GM12878 (cell line): ENCODE measurements around the gene RAPGEF4. TPM values are rescaled to one million over a fixed set of nuclear protein-coding genes. Genes with fewer than 3 reads are reported as not detected.

Experiments
- ATAC-seq: fragments of 200-7000 bp; cut with Tn5 transposase; 3 replicates; pipeline ENCODE4 v1.9.1; 2020; ENCODE audit warnings: mild to moderate bottlenecking, moderate library complexity
- BruUV-seq: library from RNA; stranded (reverse); fragments of 400-500 nt; replicated peaks from 2 replicates; lab custom pipeline; 2021; lab: Mats Ljungman, UMichigan
- CTCF ChIA-PET: fragments of 300-600 bp; sonication (Branson Sonifier 250); formaldehyde crosslinking; extraction: SDS; loops from one replicate; lab custom pipeline; 2021; ENCODE audit warnings: inconsistent platforms; lab: Yijun Ruan, JAX
- POLR2A ChIA-PET: fragments of 350-600 bp; formaldehyde crosslinking; extraction: SDS; loops from one replicate; lab custom pipeline; 2021; ENCODE audit warnings: inconsistent platforms; lab: Charles Lee
- RAD21 ChIA-PET: fragments of 300-600 bp; sonication (Branson Sonifier 250); formaldehyde crosslinking; loops from one replicate; lab custom pipeline; 2023; ENCODE audit warnings: antibody characterized with exemption; ENCODE audit not compliant: unreplicated experiment; lab: Charles Lee
- SMC1A ChIA-PET: fragments of 300-600 bp; sonication (Branson Sonifier 250); formaldehyde crosslinking; loops from one replicate; lab custom pipeline; 2023; ENCODE audit not compliant: unreplicated experiment, uncharacterized antibody; lab: Charles Lee
- DNase-seq: peaks from one replicate; pipeline ENCODE4 v3.0.0-alpha.2; 2011; ENCODE audit warnings: low read depth, low spot score
- FAIRE-seq: peaks from 3 replicates; lab custom pipeline; 2011; peaks lifted over from hg19 to GRCh38; lab: Jason Lieb, UNC
- H2AFZ ChIP-seq: 2 replicates; pipeline ENCODE4 v1.6.0; 2011; ENCODE audit warnings: low read depth, low read length, control low read depth; ENCODE audit not compliant: control insufficient read depth
- H3K27ac ChIP-seq: 2 replicates; pipeline ENCODE4 v1.5.1; 2011; ENCODE audit warnings: control low read depth; ENCODE audit not compliant: control insufficient read depth, insufficient read depth
- H3K27me3 ChIP-seq, 2 experiments: replicated peaks in 1 of 2; 2 replicates each; pipeline versions ENCODE4 v1.6.0 to v1.6.1; 2011; ENCODE audit warnings: low read length in 1 of 2; ENCODE audit not compliant: control insufficient read depth in 2 of 2, insufficient read depth in 2 of 2
- H3K36me3 ChIP-seq, 2 experiments: 2 replicates each; pipeline ENCODE4 v1.5.1; 2011; ENCODE audit warnings: low read length in 1 of 2; ENCODE audit not compliant: control insufficient read depth in 2 of 2, insufficient read depth in 2 of 2
- H3K4me1 ChIP-seq: 2 replicates; pipeline ENCODE4 v1.6.1; 2011; ENCODE audit warnings: mild to moderate bottlenecking, low read length, moderate library complexity, mixed read lengths; ENCODE audit not compliant: control insufficient read depth, insufficient read depth
- H3K4me2 ChIP-seq: 2 replicates; pipeline ENCODE4 v1.6.0; 2011; ENCODE audit warnings: control low read depth; ENCODE audit not compliant: control insufficient read depth, insufficient read depth
- H3K4me3 ChIP-seq: fragments of 200-600 bp; sonication (generic); 2 replicates; pipeline ENCODE4 v1.5.1; 2016
- H3K79me2 ChIP-seq: 2 replicates; pipeline ENCODE4 v1.6.0; 2011; ENCODE audit warnings: low read length; ENCODE audit not compliant: control insufficient read depth, insufficient read depth
- H3K9ac ChIP-seq: 2 replicates; pipeline ENCODE4 v1.8.0; 2011; ENCODE audit warnings: low read length, control low read depth, mixed read lengths; ENCODE audit not compliant: control insufficient read depth, insufficient read depth
- H3K9me3 ChIP-seq: replicated peaks from 3 replicates; pipeline ENCODE4 v1.5.1; 2011; ENCODE audit warnings: mild to moderate bottlenecking, low read length; ENCODE audit not compliant: control insufficient read depth, insufficient read depth
- H4K20me1 ChIP-seq: 2 replicates; pipeline ENCODE4 v1.6.0; 2011; ENCODE audit not compliant: control insufficient read depth, insufficient read depth
- BHLHE40 ChIP-seq, 2 experiments: fragments of 450-650 bp in 1 of 2; IDR thresholded peaks; 2 replicates each; pipeline ENCODE4 v1.6.1; 2011 to 2017; ENCODE audit warnings: low read depth in 2 of 2, borderline replicate concordance in 1 of 2, improper control_type of control experiment in 1 of 2, low read length in 1 of 2, mild to moderate bottlenecking in 1 of 2
- CREB1 ChIP-seq: IDR thresholded peaks from 2 replicates; pipeline ENCODE4 v1.6.1; 2012; ENCODE audit warnings: low read depth, mild to moderate bottlenecking, inconsistent platforms
- CREM ChIP-seq: IDR thresholded peaks from 2 replicates; pipeline ENCODE4 v1.6.1; 2014; ENCODE audit warnings: antibody characterized with exemption, low read depth
- HCFC1 ChIP-seq: fragments of 150-350 bp; IDR thresholded peaks from 2 replicates; pipeline ENCODE4 v1.6.1; 2014; ENCODE audit warnings: low read length
- JUNB ChIP-seq: IDR thresholded peaks from 2 replicates; pipeline ENCODE4 v1.6.1; 2016; ENCODE audit warnings: antibody characterized with exemption, mild to moderate bottlenecking
- KLF5 ChIP-seq: fragments of 450-650 bp; IDR thresholded peaks from 2 replicates; pipeline ENCODE4 v1.6.1; 2014; ENCODE audit warnings: mild to moderate bottlenecking; ENCODE audit not compliant: partially characterized antibody
- TBL1XR1 ChIP-seq: IDR thresholded peaks from 2 replicates; pipeline ENCODE4 v1.6.1; 2012; ENCODE audit warnings: low read depth, low read length, improper control_type of control experiment
- ZNF207 ChIP-seq: fragments of 450-650 bp; IDR thresholded peaks from 2 replicates; pipeline ENCODE4 v1.6.1; 2014; ENCODE audit warnings: antibody characterized with exemption, mild to moderate bottlenecking, borderline replicate concordance
- ZNF592 ChIP-seq: fragments of 450-650 bp; IDR thresholded peaks from 2 replicates; pipeline ENCODE4 v1.6.1; 2017; ENCODE audit warnings: mild to moderate bottlenecking, moderate library complexity
- WGBS: methylation state at CpG from one replicate; pipeline ENCODE4 v1.1.6; 2016; ENCODE audit warnings: low lambda C conversion rate; ENCODE audit not compliant: insufficient replicate concordance, insufficient coverage; ENCODE audit errors: missing lambda C conversion rate; 5-methylcytosine and 5-hydroxymethylcytosine counted together
- in situ Hi-C: fragments of 300-500 bp; cut with MboI; formaldehyde crosslinking; loops from 9 replicates; pipeline ENCODE4 v1.14.3; 2018; ENCODE audit warnings: mixed read lengths
- intact Hi-C: fragments of 100-400 bp; cut with micrococcal nuclease; formaldehyde crosslinking; loops from one replicate; pipeline ENCODE4 v1.14.2; 2022; ENCODE audit not compliant: unreplicated experiment
- polyA plus RNA-seq, 11 experiments: library from polyadenylated mRNA; depleted of rRNA in 4 of 11; unstranded in 6 of 11; stranded (reverse) in 5 of 11; fragments of >200 nt; fragmentation: Nextera tagmentation in 4 of 11; fragmentation: Illumina TruSeq in 1 of 11; extraction: Ambion mirVana in 4 of 11; extraction: Trizol in 1 of 11; gene quantifications; 1 replicate in 1 of 11; 2 replicates in 10 of 11; pipeline versions ENCODE4 v1.2.1 to v1.2.3, GENCODE V29; 2011 to 2016; ENCODE audit warnings: inconsistent platforms in 2 of 11, missing spikeins in 2 of 11, low read depth in 1 of 11
- total RNA-seq, 4 experiments: library from RNA; depleted of rRNA in 3 of 4; stranded (reverse); fragments of >200 nt in 3 of 4; fragmentation: Illumina TruSeq in 1 of 4; extraction: Trizol in 1 of 4; gene quantifications; 2 replicates each; pipeline versions ENCODE4 v1.2.1 to v1.2.3, GENCODE V29; 2013 to 2021
- TF ChIP-seq, protein P1 (sequence below): fragments of 450-650 bp; IDR thresholded peaks from 2 replicates; pipeline ENCODE4 v1.6.1; 2018; ENCODE audit warnings: mild to moderate bottlenecking, low read depth, moderate library complexity; ENCODE audit not compliant: partially characterized antibody
- TF ChIP-seq, protein P2 (sequence below): IDR thresholded peaks from 2 replicates; pipeline ENCODE4 v1.6.1; 2011; ENCODE audit warnings: mild to moderate bottlenecking, low read depth, low read length, moderate library complexity; ENCODE audit not compliant: insufficient replicate concordance

Gene RAPGEF4
- total and polyA plus RNA-seq, 10 of the 15 experiments (the other 5 are each of a cell fraction or from before 2014, with no cell fraction given), result 0.18 TPM; not detected in 8

DNA sequence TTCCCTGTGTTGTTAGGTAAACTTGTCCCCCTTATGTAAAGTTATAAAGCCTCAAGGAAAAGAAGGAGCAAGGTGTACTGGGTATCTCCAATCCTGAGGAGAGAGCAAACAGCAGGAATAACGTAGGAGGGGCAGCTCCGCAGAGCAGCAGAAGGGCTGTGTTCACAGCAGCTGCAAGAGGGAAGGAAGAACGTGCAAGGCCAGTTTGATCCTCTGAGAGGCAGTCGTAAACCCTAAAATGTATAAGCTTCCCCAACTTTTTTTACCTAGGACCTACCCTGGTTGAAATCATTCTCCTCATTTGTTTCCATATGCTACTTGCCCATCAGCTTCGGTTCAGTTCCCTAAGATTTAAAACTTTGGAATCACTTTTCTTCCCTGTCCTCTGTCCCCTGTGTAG lies 288.1 kb downstream of the RAPGEF4 start (continued):
- no peak for TF ChIP-seq ZNF592
- no peak for TF ChIP-seq CREB1
- no peak for TF ChIP-seq KLF5
- no peak for TF ChIP-seq CREM
- no peak for TF ChIP-seq ZNF207
- TF ChIP-seq TBL1XR1, result no peak

- POLR2A ChIA-PET, result no interaction called here
- H3K9me3 ChIP-seq, result no peaks in the 10 kb centered on the region
- DNase-seq (no peak), ATAC-seq (no peak), FAIRE-seq (no peak)
- WGBS, result 30% methylated on average over 1 of the region's 1 CpG
- H3K27ac ChIP-seq, result no peak overlapping the region
- H3K4me2 ChIP-seq, result no peak overlapping the region
- no peaks in the 10 kb centered on the region for H3K79me2 ChIP-seq
- RAD21 ChIA-PET, result interaction anchor here (0.7 to 3.9 kb wide), 7 partner anchors 155 to 1315 kb away, joined by 3 to 42 read pairs (median 5); no protein-coding TSS in a partner anchor
- no peak overlapping the region for H3K9ac ChIP-seq
- H3K4me3 ChIP-seq, result no peak overlapping the region
- intact Hi-C loops (loop anchor here (5.0 to 10.0 kb wide), 2 partner anchors 368 to 1316 kb away; no protein-coding TSS in a partner anchor), in situ Hi-C loops (loop anchor here (5.0 kb wide), 1 partner anchor 186 kb away; no protein-coding TSS in a partner anchor)
- H3K36me3 ChIP-seq, result no peaks in the 10 kb centered on the region
- no peaks in the 10 kb centered on the region for H4K20me1 ChIP-seq
- no TSS peak for BruUV-seq
- SMC1A ChIA-PET, result interaction anchor here (0.7 to 5.9 kb wide), 8 partner anchors 23 to 542 kb away, joined by 3 to 62 read pairs (median 4); no protein-coding TSS in a partner anchor
- peaks cover 0 to 2% of the 10 kb centered on the region in 2 experiments; a peak in 2 of 4 replicates for H3K27me3 ChIP-seq
- no peaks in the 10 kb centered on the region for H3K4me1 ChIP-seq
- H2AFZ ChIP-seq, result no peak overlapping the region
- CTCF ChIA-PET, result interaction anchor here (0.6 to 6.9 kb wide), 27 partner anchors 11 to 1315 kb away, joined by 3 to 132 read pairs (median 5); no protein-coding TSS in a partner anchor
- TF ChIP-seq, protein P1, sequence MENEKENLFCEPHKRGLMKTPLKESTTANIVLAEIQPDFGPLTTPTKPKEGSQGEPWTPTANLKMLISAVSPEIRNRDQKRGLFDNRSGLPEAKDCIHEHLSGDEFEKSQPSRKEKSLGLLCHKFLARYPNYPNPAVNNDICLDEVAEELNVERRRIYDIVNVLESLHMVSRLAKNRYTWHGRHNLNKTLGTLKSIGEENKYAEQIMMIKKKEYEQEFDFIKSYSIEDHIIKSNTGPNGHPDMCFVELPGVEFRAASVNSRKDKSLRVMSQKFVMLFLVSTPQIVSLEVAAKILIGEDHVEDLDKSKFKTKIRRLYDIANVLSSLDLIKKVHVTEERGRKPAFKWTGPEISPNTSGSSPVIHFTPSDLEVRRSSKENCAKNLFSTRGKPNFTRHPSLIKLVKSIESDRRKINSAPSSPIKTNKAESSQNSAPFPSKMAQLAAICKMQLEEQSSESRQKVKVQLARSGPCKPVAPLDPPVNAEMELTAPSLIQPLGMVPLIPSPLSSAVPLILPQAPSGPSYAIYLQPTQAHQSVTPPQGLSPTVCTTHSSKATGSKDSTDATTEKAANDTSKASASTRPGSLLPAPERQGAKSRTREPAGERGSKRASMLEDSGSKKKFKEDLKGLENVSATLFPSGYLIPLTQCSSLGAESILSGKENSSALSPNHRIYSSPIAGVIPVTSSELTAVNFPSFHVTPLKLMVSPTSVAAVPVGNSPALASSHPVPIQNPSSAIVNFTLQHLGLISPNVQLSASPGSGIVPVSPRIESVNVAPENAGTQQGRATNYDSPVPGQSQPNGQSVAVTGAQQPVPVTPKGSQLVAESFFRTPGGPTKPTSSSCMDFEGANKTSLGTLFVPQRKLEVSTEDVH, result no peak
- TF ChIP-seq BHLHE40 (IDR thresholded peaks at IDR 0.05; ENCODE audit: borderline replicate concordance in 1 of 2, low read depth in 2 of 2, low read length in 1 of 2), result no peak
- TF ChIP-seq HCFC1, result no peak
- TF ChIP-seq, protein P2, sequence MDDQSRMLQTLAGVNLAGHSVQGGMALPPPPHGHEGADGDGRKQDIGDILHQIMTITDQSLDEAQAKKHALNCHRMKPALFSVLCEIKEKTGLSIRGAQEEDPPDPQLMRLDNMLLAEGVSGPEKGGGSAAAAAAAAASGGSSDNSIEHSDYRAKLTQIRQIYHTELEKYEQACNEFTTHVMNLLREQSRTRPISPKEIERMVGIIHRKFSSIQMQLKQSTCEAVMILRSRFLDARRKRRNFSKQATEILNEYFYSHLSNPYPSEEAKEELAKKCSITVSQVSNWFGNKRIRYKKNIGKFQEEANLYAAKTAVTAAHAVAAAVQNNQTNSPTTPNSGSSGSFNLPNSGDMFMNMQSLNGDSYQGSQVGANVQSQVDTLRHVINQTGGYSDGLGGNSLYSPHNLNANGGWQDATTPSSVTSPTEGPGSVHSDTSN, result no peak
- no peak for TF ChIP-seq JUNB
Observed at GRCh38 chr2:173026479-173026878, 290.8 kb downstream of the RAPGEF4 start.
